Stimulated activated CD4-positive, alpha-beta T cell treated with anti-CD3 and anti-CD28 coated beads, Interleukin-12 subunit alpha, Interleukin-12 subunit beta, amount 100 ng/mL, for 48 hours (primary cell): ENCODE measurements around the gene OR2V2.
"Not testable (repeated sequence)": the region's sequence is repeated elsewhere in the genome, so short reads cannot be mapped to it uniquely, and the experiment has no call there.

Experiments
- DNase-seq, 3 donors: peaks; one replicate each; pipeline ENCODE4 v3.0.0-alpha.2; 2020; ENCODE audit warnings: low read depth in 2 of 3, low spot score in 1 of 3

OR2V2 gene

GRCh38 chr5:181168595-181169118 is 21.3 kb downstream of the OR2V2 start:
- no peak for DNase-seq

DNA sequence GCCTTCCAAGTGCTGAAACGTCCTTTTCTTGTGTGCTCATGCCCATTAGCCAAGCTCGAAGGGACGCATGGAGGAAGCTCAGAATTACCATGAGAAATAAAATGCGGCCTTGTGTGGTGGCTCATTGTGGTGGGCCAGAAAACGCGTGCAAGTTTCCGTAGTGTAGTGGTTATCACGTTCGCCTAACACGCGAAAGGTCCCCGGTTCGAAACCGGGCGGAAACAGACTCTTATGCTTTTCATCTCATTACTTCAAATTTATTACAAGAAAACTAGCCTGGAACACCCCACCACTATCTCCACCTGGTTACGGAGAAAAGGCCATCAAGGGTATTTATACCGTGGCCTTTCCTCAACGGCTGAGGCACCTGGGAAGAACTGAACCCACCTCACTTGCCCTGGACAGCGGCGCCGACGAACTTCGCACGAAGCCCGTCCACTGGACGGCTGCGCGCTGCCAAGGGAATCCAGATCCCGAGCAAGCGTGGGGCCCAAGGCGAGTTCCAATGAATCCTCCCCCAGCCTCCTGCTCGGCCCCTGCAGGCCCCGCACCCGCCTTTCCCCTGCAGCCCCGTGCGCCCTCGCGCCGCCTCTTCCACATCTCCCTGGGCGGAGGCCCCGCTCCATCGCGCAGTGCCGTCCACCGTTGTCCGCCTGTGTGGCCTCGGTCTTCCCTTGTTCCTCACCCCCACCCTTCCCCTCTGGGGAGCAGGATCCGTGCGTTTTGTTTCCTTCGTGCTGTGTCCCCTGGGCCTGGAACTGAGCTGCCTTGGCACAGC is 22.3 kb downstream of the OR2V2 start:
- peak; percentile 69 to 91 (median 91) for DNase-seq

- no peak for DNase-seq
Observed at GRCh38 chr5:181170237-181170825, 22.9 kb downstream of the OR2V2 start.

- no peak for DNase-seq
Observed at GRCh38 chr5:181170996-181171395, 23.6 kb downstream of the OR2V2 start.

GRCh38 chr5:181171782-181172181 is 24.4 kb downstream of the OR2V2 start:
- DNase-seq: no peak

- peak in 1 of 3 donors; percentile 76 for DNase-seq
Observed at GRCh38 chr5:181173027-181173419, 25.6 kb downstream of the OR2V2 start.

GRCh38 chr5:181173420-181174342 is 26.3 kb downstream of the OR2V2 start:
- DNase-seq: peak; percentile 57 to 79 (median 76)

- no peak for DNase-seq
Observed at GRCh38 chr5:181176254-181176952, 29.0 kb downstream of the OR2V2 start.

DNA sequence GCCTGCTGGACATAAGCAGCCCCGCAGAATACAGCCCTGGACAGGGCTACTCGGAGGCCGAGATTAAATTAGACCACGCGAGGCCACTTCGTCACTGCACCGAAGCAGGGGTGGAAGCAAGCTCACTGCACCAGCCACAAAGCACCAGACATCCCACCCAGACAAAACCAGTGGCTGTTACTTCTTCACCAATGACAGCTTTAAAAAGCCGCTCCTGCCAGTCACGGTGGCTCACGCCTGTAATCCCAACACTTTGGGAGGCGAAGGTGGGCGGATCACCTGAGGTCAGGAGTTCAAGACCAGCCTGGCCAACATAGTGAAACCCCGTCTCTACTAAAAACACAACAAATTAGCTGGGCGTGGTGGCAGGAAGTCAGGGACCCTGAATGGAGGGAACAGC is 30.2 kb downstream of the OR2V2 start:
- not testable (repeated sequence) for DNase-seq

DNA sequence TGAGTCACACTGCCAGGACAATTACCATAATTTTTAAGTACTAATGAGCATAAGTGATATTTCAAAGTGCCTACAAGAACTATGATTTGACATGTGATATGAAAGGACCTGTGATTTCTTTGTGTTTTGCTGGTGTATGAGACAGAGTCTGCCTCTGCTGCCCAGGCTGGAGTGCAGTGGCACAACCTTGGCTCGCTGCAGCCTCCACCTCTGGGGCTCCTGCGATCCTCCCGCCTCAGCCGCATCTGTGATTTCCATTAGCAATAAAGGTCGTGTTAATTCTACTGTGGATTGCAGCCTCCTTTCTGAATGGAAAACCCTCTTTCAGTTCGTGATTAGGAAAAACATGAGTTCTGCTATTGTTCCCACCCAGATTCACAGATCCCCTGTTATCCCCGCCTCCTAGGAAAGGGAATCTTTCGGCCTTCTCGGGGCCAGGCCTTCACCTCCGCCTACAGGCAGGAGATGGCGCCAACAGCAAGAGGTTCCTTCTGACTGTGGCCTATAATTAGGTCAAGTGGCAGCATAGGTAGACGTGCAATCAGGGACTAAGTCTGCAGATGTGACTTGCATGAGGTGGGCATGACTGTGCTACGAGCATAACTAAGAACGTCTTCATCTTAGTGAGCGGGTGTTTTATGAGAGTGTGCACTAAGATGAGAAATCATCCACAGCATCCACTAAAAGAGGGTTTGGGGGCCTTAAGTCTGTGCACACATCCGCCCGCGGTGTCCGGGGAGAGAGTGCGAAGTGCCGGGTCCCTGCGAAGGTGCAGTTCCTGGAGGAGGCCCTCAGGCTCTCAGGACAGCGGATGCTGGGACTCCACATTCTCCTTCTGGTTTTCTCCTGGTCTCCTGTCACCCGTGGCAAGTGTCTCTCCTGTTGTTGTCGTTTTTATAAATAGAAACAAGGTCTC is 34.5 kb downstream of the OR2V2 start:
- no peak for DNase-seq

DNA sequence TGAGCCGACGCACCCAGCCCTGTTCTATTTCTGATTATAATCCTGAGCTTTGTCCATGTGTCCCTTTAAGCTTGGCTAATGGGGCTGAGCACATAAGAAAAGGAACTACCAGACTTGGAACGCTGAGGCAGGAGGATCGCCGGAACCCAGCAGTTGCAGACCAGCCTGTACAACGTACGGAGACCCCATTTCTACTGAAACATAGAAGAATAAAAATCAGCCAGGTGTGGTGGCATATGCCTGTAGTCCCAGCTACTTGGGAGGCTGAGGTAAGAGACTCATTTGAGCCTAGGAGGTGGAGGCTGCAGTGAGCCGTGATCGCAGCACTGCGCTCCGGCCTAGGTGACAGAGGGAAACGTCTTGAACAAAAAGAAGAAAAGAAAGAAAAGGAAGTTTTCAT is 35.3 kb downstream of the OR2V2 start:
- DNase-seq: no peak

GRCh38 chr5:181184845-181185216 is 37.4 kb downstream of the OR2V2 start:
- DNase-seq: no peak

DNA sequence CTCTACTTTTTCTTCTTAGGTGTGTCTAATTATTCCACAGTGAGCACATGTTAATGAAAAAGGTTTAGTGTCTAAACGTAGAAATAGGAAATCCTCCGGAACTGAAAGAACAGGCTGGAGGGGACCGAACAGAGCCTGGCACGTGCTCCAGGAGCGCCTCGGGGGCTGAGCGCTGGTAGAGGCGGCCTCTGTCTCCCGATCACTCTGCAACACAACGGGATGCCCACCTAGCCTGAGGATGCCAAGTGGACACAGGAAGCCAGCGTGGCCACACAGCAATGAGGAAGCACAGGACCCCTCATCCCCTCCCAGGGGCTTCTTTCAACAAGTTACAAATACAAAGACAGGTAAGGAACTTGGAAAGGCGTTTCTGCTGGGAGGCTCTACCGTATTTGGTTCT is 38.2 kb downstream of the OR2V2 start:
- DNase-seq: no peak

- no peak for DNase-seq
Observed at GRCh38 chr5:181186022-181186421, 38.6 kb downstream of the OR2V2 start.

- no peak for DNase-seq
Observed at GRCh38 chr5:181186986-181187499, 39.7 kb downstream of the OR2V2 start.

GRCh38 chr5:181187500-181188213 is 40.3 kb downstream of the OR2V2 start:
- DNase-seq: peak in 2 of 3 donors; percentile 64 to 78

GRCh38 chr5:181188700-181189362 is 41.4 kb downstream of the OR2V2 start:
- DNase-seq: peak; percentile 67 to 91 (median 84)

GRCh38 chr5:181189363-181189961 is 42.1 kb downstream of the OR2V2 start:
- DNase-seq: peak in 1 of 3 donors; percentile 56
